K562 (cell line): Measurements from ENCODE around the gene FKBP2. TPM values are rescaled to one million over a fixed set of nuclear protein-coding genes. Genes with fewer than 3 reads are reported as not detected.

Experiments
- FOXK2 ChIP-seq, 2 experiments: fragments of 450-650 bp; IDR thresholded peaks in 1 of 2; conservative IDR thresholded peaks in 1 of 2; 2 replicates each; pipeline ENCODE4 v1.6.1; 2016; ENCODE audit warnings: low read depth in 2 of 2, mild to moderate bottlenecking in 1 of 2
- MEIS2 ChIP-seq: fragments of 450-650 bp; IDR thresholded peaks from 2 replicates; pipeline ENCODE4 v1.6.1; 2014; ENCODE audit warnings: mild to moderate bottlenecking; ENCODE audit not compliant: partially characterized antibody
- MTA2 ChIP-seq: fragments of 450-650 bp; IDR thresholded peaks from 2 replicates; pipeline ENCODE4 v1.6.1; 2016; ENCODE audit warnings: low read depth
- NFIC ChIP-seq: fragments of 450-650 bp; IDR thresholded peaks from 2 replicates; pipeline ENCODE4 v1.6.1; 2017; ENCODE audit warnings: mild to moderate bottlenecking, inconsistent platforms
- POU5F1 ChIP-seq: fragments of 150-350 bp; IDR thresholded peaks from 2 replicates; pipeline ENCODE4 v1.6.1; 2014; ENCODE audit warnings: borderline replicate concordance, low read length, low read depth, mild to moderate bottlenecking; ENCODE audit not compliant: partially characterized antibody
- PURB ChIP-seq: sonication (generic); formaldehyde crosslinking; IDR thresholded peaks from 2 replicates; pipeline ENCODE4 v1.9.0; 2021; ENCODE audit warnings: low read depth, mild to moderate bottlenecking, missing genetic modification reagents
- SIN3A ChIP-seq, 2 experiments: fragments of 150-350 bp in 1 of 2; IDR thresholded peaks; 2 replicates each; pipeline ENCODE4 v1.6.1; 2011 to 2016; ENCODE audit warnings: borderline replicate concordance in 2 of 2, low read depth in 2 of 2, low read length in 2 of 2, mild to moderate bottlenecking in 2 of 2, moderate library complexity in 2 of 2; ENCODE audit not compliant: control insufficient read depth in 1 of 2
- SMAD4 ChIP-seq: fragments of 250-450 bp; sonication (Bioruptor Pico); conservative IDR thresholded peaks from 2 replicates; pipeline ENCODE4 v1.8.0; 2021; ENCODE audit warnings: inconsistent platforms, mild to moderate bottlenecking, moderate library complexity
- XRCC3 ChIP-seq: fragments of 450-650 bp; IDR thresholded peaks from 2 replicates; pipeline ENCODE4 v1.6.1; 2017; ENCODE audit warnings: mild to moderate bottlenecking, moderate library complexity
- ZFX ChIP-seq: sonication (generic); formaldehyde crosslinking; IDR thresholded peaks from 2 replicates; pipeline ENCODE4 v1.8.0; 2022; ENCODE audit warnings: mild to moderate bottlenecking, missing genetic modification reagents, moderate library complexity
- ZNF146 ChIP-seq: IDR thresholded peaks from one replicate; pipeline ENCODE4 v1.6.1; 2018; ENCODE audit warnings: missing compliant biosample characterization; ENCODE audit not compliant: unreplicated experiment
- ZNF174 ChIP-seq: fragments of 250-450 bp; sonication (Bioruptor Pico); IDR thresholded peaks from 2 replicates; pipeline ENCODE4 v1.4.0; 2020; ENCODE audit warnings: mild to moderate bottlenecking
- ZNF253 ChIP-seq: fragments of 250-450 bp; sonication (Bioruptor Pico); conservative IDR thresholded peaks from 2 replicates; pipeline ENCODE4 v1.6.1; 2021; ENCODE audit warnings: mild to moderate bottlenecking
- ZNF589 ChIP-seq: fragments of 200-800 bp; sonication (Bioruptor generic); IDR thresholded peaks from 2 replicates; pipeline ENCODE4 v1.6.1; 2016; ENCODE audit warnings: low read depth, missing genetic modification characterization, missing compliant biosample characterization
- polyA plus RNA-seq, 8 experiments: library from polyadenylated mRNA; depleted of rRNA in 4 of 8; stranded (reverse) in 5 of 8; unstranded in 3 of 8; fragments of >200 nt; fragmentation: Nextera tagmentation in 2 of 8; fragmentation: Illumina TruSeq in 1 of 8; extraction: Ambion mirVana in 2 of 8; extraction: Trizol in 1 of 8; gene quantifications; 2 replicates each; pipeline versions ENCODE4 v1.2.1 to v1.2.3, GENCODE V29; 2011 to 2014; ENCODE audit warnings: inconsistent platforms in 1 of 8, missing spikeins in 1 of 8
- total RNA-seq, 7 experiments: library from RNA; depleted of rRNA in 6 of 7; stranded (reverse); fragments of >200 nt in 6 of 7; fragmentation: Illumina TruSeq in 2 of 7; extraction: Trizol in 2 of 7; gene quantifications; 2 replicates each; pipeline versions ENCODE4 v1.2.1 to v1.2.3, GENCODE V29; 2011 to 2021; ENCODE audit warnings: low replicate concordance in 1 of 7
- TF ChIP-seq, protein P1 (sequence below), 2 experiments: IDR thresholded peaks; 2 replicates each; pipeline ENCODE4 v1.6.1; 2012; ENCODE audit warnings: improper control_type of control experiment in 2 of 2, low read depth in 2 of 2, low read length in 2 of 2, borderline replicate concordance in 1 of 2
- TF ChIP-seq, protein P2 (sequence below): sonication (generic); formaldehyde crosslinking; IDR thresholded peaks from 2 replicates; pipeline ENCODE4 v1.8.1; 2023; ENCODE audit warnings: mild to moderate bottlenecking, missing genetic modification reagents
- TF ChIP-seq, protein P3 (sequence below): sonication (generic); IDR thresholded peaks from 2 replicates; pipeline ENCODE4 v1.6.1; 2016
- TF ChIP-seq, protein P4 (sequence below): fragments of 250-450 bp; sonication (Bioruptor Pico); IDR thresholded peaks from 2 replicates; pipeline ENCODE4 v1.9.0; 2021; ENCODE audit warnings: mild to moderate bottlenecking, inconsistent platforms

FKBP2 gene
- total and polyA plus RNA-seq, 9 of the 15 experiments (the other 6 are each of a cell fraction or from before 2014, with no cell fraction given): 3.5 to 151 (median 58.1) TPM

DNA sequence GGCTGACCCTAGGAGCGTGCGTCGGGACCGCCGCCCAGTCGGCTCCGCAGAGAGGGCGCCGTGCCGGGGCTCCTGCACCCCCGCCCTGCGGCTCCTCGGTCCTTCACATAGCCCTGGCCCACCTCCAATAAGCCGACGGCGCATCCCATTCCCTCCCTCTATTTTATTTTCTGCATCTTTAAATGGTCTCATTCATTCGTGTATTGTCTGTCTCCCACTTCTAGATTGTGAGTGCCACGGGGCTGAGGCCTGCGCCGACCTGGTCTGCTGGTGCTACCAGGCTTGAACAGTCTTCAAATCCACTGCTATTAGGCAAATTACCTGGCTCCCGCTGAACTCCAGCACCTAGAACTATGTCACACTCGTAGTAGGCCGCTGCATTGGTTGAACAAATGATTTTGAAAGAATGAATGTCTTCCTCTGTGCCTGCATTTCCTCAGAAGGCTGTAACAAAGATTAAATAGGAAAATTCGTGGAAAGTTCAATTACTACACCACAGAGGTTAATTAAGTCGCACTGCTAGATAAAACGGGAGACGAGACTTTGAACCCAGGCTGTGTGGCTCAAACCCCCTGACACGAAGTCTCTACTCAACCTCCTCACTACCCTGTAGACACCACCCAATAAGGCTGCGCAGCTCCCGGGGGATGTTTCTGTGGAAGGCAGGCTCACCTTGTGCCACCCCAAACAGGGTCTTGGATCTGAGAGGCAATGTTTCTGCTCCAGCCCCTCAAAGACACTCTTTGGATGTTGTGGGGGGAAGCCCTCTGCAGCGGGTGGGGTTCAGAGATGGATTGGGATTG is 7.0 kb downstream of the FKBP2 start (continued):
- TF ChIP-seq, protein P1, sequence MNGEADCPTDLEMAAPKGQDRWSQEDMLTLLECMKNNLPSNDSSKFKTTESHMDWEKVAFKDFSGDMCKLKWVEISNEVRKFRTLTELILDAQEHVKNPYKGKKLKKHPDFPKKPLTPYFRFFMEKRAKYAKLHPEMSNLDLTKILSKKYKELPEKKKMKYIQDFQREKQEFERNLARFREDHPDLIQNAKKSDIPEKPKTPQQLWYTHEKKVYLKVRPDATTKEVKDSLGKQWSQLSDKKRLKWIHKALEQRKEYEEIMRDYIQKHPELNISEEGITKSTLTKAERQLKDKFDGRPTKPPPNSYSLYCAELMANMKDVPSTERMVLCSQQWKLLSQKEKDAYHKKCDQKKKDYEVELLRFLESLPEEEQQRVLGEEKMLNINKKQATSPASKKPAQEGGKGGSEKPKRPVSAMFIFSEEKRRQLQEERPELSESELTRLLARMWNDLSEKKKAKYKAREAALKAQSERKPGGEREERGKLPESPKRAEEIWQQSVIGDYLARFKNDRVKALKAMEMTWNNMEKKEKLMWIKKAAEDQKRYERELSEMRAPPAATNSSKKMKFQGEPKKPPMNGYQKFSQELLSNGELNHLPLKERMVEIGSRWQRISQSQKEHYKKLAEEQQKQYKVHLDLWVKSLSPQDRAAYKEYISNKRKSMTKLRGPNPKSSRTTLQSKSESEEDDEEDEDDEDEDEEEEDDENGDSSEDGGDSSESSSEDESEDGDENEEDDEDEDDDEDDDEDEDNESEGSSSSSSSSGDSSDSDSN (IDR thresholded peaks at IDR 0.05; ENCODE audit: borderline replicate concordance in 1 of 2, low read depth in 2 of 2, low read length in 2 of 2): 0 out of 4 replicates have a peak, but pooled peaks of 1 of the 2 experiments have one; percentile 9
- TF ChIP-seq XRCC3 (no peak), POU5F1 (no peak), ZNF253 (CRISPR knock-in tag) (no peak), SMAD4 (CRISPR knock-in tag) (peak; percentile 25; the same call in 1 of the 2 replicates), MTA2 (no peak), ZNF146 (no peak), SIN3A (IDR thresholded peaks at IDR 0.05; ENCODE audit: borderline replicate concordance in 2 of 2, control insufficient read depth in 1 of 2, low read depth in 2 of 2, low read length in 2 of 2) (no peak), ZFX (peak; percentile 70), NFIC (peak; percentile 48), MEIS2 (no peak), FOXK2 (conservative IDR thresholded peaks at IDR 0.05 in 1 of 2, IDR thresholded peaks at IDR 0.05 in 1 of 2; ENCODE audit: low read depth in 2 of 2) (no peak), PURB (CRISPR knock-in tag) (no peak), ZNF589 (CRISPR knock-in tag) (0 out of 2 replicates have a peak, but pooled peaks have one; percentile 1), ZNF174 (CRISPR knock-in tag) (no peak)
- TF ChIP-seq, protein P2, sequence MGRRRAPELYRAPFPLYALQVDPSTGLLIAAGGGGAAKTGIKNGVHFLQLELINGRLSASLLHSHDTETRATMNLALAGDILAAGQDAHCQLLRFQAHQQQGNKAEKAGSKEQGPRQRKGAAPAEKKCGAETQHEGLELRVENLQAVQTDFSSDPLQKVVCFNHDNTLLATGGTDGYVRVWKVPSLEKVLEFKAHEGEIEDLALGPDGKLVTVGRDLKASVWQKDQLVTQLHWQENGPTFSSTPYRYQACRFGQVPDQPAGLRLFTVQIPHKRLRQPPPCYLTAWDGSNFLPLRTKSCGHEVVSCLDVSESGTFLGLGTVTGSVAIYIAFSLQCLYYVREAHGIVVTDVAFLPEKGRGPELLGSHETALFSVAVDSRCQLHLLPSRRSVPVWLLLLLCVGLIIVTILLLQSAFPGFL (CRISPR knock-in tag): 0 out of 2 replicates have a peak, but pooled peaks have one; percentile 8
- TF ChIP-seq, protein P3, sequence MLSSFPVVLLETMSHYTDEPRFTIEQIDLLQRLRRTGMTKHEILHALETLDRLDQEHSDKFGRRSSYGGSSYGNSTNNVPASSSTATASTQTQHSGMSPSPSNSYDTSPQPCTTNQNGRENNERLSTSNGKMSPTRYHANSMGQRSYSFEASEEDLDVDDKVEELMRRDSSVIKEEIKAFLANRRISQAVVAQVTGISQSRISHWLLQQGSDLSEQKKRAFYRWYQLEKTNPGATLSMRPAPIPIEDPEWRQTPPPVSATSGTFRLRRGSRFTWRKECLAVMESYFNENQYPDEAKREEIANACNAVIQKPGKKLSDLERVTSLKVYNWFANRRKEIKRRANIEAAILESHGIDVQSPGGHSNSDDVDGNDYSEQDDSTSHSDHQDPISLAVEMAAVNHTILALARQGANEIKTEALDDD: no peak
- TF ChIP-seq, protein P4, sequence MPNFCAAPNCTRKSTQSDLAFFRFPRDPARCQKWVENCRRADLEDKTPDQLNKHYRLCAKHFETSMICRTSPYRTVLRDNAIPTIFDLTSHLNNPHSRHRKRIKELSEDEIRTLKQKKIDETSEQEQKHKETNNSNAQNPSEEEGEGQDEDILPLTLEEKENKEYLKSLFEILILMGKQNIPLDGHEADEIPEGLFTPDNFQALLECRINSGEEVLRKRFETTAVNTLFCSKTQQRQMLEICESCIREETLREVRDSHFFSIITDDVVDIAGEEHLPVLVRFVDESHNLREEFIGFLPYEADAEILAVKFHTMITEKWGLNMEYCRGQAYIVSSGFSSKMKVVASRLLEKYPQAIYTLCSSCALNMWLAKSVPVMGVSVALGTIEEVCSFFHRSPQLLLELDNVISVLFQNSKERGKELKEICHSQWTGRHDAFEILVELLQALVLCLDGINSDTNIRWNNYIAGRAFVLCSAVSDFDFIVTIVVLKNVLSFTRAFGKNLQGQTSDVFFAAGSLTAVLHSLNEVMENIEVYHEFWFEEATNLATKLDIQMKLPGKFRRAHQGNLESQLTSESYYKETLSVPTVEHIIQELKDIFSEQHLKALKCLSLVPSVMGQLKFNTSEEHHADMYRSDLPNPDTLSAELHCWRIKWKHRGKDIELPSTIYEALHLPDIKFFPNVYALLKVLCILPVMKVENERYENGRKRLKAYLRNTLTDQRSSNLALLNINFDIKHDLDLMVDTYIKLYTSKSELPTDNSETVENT (CRISPR knock-in tag): no peak
